ENCODE data around the gene AMPD1. TPM values are rescaled to one million over a fixed set of nuclear protein-coding genes. Genes with fewer than 3 reads are reported as not detected.

Gene AMPD1
- total and polyA plus RNA-seq, 9 donors: 0.13 to 1.8 (median 0.18) TPM; not detected in 6

DNA sequence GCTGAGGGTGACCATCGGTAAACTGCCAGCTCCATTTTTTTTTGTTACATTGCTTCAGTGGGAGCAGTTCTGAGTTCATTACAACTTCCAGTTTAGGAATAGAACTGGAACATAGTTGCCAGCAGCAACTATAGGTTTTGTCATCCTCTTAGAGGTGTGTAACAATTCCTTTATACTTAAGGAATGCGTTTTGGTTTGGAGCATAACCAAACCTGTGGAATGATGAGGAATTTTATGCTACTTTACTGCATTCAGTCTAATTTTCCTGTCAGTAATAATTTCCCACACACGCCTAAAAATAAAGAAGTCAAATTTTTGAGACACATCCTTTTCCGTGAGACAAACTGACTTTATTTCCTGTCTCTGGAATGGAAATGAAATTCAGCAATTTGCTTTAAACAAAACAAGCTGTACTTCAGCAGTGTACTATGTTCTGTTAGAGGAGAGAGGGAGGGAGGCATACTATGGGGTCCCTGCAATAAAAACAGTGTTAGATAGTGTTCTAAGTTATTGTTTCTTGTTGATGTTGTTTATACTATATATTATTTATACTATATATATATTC lies 4.8 kb upstream of the AMPD1 start:
- Histone ChIP-seq H3K4me1 (ENCODE audit: insufficient read depth) (no peaks in the 10 kb centered on the region), H3K27ac (no peak overlapping the region), H3K36me3 (no peaks in the 10 kb centered on the region), H3K27me3 (no peaks in the 10 kb centered on the region), H3K9me3 (no peaks in the 10 kb centered on the region), H3K4me3 (no peak overlapping the region)
- no peak for DNase-seq
- intact Hi-C loops (cut with DNase I): no loop called here
- WGBS, 3 donors: 43 to 55% (median 44%) methylated on average over 4 of the region's 4 CpGs
- TF ChIP-seq, protein P1, sequence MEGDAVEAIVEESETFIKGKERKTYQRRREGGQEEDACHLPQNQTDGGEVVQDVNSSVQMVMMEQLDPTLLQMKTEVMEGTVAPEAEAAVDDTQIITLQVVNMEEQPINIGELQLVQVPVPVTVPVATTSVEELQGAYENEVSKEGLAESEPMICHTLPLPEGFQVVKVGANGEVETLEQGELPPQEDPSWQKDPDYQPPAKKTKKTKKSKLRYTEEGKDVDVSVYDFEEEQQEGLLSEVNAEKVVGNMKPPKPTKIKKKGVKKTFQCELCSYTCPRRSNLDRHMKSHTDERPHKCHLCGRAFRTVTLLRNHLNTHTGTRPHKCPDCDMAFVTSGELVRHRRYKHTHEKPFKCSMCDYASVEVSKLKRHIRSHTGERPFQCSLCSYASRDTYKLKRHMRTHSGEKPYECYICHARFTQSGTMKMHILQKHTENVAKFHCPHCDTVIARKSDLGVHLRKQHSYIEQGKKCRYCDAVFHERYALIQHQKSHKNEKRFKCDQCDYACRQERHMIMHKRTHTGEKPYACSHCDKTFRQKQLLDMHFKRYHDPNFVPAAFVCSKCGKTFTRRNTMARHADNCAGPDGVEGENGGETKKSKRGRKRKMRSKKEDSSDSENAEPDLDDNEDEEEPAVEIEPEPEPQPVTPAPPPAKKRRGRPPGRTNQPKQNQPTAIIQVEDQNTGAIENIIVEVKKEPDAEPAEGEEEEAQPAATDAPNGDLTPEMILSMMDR (IDR thresholded peaks at IDR 0.05): no peak
- no peak for TF ChIP-seq EP300 (IDR thresholded peaks at IDR 0.05)
- TF ChIP-seq POLR2A (IDR thresholded peaks at IDR 0.05): no peak

DNA sequence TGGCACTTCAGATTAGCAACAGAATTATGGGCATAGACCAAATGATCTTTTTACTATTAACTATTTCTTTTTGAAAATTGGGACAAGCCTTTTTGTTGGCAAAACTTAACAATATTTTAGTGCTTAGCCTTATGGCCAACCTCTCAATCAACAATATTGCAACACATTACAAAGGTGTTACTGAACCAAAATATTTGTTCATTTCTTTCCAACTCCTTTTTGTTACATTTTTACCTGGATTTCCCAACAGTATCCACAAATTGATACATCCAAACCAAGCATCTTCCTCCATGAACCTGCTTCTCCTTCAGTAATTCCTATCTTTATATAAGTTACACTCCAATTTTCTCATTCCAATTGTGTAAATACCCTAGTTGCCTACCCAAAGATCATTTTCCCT lies 1.5 kb upstream of the AMPD1 start:
- DNase-seq: no peak
- TF ChIP-seq, protein P1 (IDR thresholded peaks at IDR 0.05): no peak
- TF ChIP-seq EP300 (IDR thresholded peaks at IDR 0.05): no peak
- TF ChIP-seq POLR2A (IDR thresholded peaks at IDR 0.05): no peak
- Histone ChIP-seq H3K9me3 (no peaks in the 10 kb centered on the region), H3K27ac (no peak overlapping the region), H3K4me1 (ENCODE audit: insufficient read depth) (no peaks in the 10 kb centered on the region), H3K36me3 (no peaks in the 10 kb centered on the region), H3K4me3 (no peak overlapping the region), H3K27me3 (no peaks in the 10 kb centered on the region)
- intact Hi-C loops (cut with DNase I): no loop called here

DNA sequence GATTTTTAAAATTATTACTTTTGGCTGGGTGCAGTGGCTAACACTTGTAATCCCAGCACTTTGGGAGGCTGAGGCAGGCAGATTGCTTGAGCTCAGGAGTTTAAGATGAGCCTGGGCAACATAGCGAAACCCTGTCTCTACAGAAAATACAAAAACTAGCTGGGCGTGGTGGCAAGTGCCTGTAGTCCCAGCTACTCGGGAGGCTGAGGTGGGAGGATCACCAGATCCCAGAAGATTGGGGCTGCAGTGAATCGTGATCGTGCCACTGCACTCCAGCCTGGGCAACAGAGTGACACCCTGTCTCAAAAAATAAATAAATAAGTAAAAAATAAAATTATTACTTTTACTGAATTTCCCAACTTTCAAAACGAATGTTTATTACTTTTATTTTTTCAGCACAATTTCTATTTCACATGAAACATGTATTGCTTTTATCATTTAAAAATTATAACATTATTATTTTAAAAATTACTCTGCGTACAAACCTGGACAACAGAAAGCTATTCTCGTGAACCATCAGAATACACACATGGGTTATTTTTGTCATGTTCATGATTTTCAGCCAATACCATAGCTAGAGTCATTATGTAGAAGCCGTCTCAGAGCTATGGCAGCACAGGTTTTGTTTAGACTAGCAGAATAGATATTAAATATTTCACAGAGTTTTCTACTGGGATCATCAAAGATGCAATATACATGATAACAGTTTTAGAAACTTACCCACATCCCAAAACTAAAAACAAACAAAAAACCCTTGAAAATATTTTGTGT lies 621 bp downstream of the AMPD1 start:
- H3K4me1 ChIP-seq (ENCODE audit: insufficient read depth): no peaks in the 10 kb centered on the region
- no peak for TF ChIP-seq POLR2A (IDR thresholded peaks at IDR 0.05)
- TF ChIP-seq EP300 (IDR thresholded peaks at IDR 0.05): no peak
- H3K36me3 ChIP-seq: no peaks in the 10 kb centered on the region
- H3K9me3 ChIP-seq: no peaks in the 10 kb centered on the region
- no peak for DNase-seq
- H3K27me3 ChIP-seq: no peaks in the 10 kb centered on the region
- no peak overlapping the region for H3K4me3 ChIP-seq
- intact Hi-C loops (cut with DNase I): no loop called here
- WGBS, 3 donors: 76 to 83% (median 77%) methylated on average over 9 of the region's 9 CpGs
- no peak overlapping the region for H3K27ac ChIP-seq

DNA sequence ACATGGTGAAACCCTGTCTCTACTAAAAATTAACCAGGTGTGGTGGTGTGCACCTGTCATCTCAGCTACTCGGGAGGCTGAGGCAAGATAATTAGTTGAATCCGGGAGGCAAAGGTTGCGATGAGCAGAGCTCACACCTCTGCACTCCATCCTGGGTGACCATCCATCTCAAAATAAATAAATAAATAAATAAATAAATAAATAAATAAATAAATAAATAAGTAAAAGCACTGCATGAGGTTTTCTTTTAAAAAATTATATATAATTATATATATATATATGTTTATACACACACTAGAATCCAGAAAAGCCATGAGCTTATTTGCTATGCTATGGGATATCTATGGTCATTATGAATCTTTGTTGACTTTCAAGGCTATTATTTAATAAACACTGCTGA lies 2.4 kb downstream of the AMPD1 start:
- no peak for DNase-seq
- Histone ChIP-seq H3K4me3 (no peak overlapping the region), H3K4me1 (ENCODE audit: insufficient read depth) (no peaks in the 10 kb centered on the region), H3K27ac (no peak overlapping the region), H3K27me3 (no peaks in the 10 kb centered on the region), H3K9me3 (no peaks in the 10 kb centered on the region), H3K36me3 (no peaks in the 10 kb centered on the region)
- 89 to 92% (median 90%) methylated on average over 3 of the region's 3 CpGs for WGBS, 3 donors
- no peak for TF ChIP-seq EP300 (IDR thresholded peaks at IDR 0.05)
- TF ChIP-seq, protein P1 (IDR thresholded peaks at IDR 0.05): no peak
- no peak for TF ChIP-seq POLR2A (IDR thresholded peaks at IDR 0.05)
- intact Hi-C loops (cut with DNase I): no loop called here

DNA sequence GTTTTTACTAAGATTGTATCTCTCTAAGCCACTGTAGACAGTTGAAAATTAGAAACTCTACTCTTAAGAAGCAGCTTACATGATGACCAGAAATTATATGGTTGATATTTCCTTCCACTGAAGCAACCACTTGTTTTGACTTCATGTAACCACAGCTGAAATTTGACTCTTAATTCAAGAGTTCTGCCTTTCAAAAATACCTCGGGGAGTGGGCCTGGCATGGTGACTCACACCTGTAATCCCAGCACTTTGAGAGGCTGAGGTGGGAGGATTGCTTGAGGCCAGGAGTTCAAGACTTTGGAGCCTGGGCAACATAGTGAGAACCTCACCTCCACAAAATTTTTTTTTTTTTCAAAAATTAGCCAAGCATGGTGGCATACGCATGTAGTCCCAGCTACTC lies 4.3 kb downstream of the AMPD1 start:
- WGBS, 3 donors: 74 to 80% (median 78%) methylated on average over 2 of the region's 2 CpGs
- Histone ChIP-seq H3K27me3 (no peaks in the 10 kb centered on the region), H3K36me3 (no peaks in the 10 kb centered on the region), H3K9me3 (no peaks in the 10 kb centered on the region), H3K27ac (no peak overlapping the region), H3K4me1 (ENCODE audit: insufficient read depth) (no peaks in the 10 kb centered on the region), H3K4me3 (no peak overlapping the region)
- TF ChIP-seq, protein P1 (IDR thresholded peaks at IDR 0.05): no peak
- TF ChIP-seq POLR2A (IDR thresholded peaks at IDR 0.05) (no peak), EP300 (IDR thresholded peaks at IDR 0.05) (no peak)
- intact Hi-C loops (cut with DNase I): no loop called here
- no peak for DNase-seq

Measured in ovary (tissue), 9 donors.